AG04449 (cell line): Measurements from ENCODE around the gene STXBP1.

Experiments
- CTCF ChIA-PET: fragments of 350-600 bp; formaldehyde crosslinking; extraction: SDS; loops from one replicate; lab custom pipeline; 2021; ENCODE audit warnings: antibody characterized with exemption; lab: Yijun Ruan, JAX
- POLR2A ChIA-PET: fragments of 400-600, 350-600 bp; formaldehyde crosslinking; extraction: SDS; loops from one replicate; lab custom pipeline; 2020; ENCODE audit warnings: antibody characterized with exemption, inconsistent platforms; lab: Yijun Ruan, JAX
- DNase-seq: peaks from one replicate; pipeline ENCODE4 v3.0.0-alpha.2; 2010; ENCODE audit warnings: low read depth, low spot score
- H3K4me3 ChIP-seq: 2 replicates; pipeline ENCODE4 v1.5.1; 2011; ENCODE audit warnings: low read depth, mild to moderate bottlenecking, control low read depth, low read length
- TF ChIP-seq, protein P1 (sequence below): IDR thresholded peaks from one replicate; pipeline ENCODE4 v1.5.1; 2011; ENCODE audit warnings: mild to moderate bottlenecking, moderate library complexity, low read length, control low read depth, inconsistent platforms; ENCODE audit not compliant: insufficient read depth; ENCODE audit errors: missing control alignments

The STXBP1 gene

DNA sequence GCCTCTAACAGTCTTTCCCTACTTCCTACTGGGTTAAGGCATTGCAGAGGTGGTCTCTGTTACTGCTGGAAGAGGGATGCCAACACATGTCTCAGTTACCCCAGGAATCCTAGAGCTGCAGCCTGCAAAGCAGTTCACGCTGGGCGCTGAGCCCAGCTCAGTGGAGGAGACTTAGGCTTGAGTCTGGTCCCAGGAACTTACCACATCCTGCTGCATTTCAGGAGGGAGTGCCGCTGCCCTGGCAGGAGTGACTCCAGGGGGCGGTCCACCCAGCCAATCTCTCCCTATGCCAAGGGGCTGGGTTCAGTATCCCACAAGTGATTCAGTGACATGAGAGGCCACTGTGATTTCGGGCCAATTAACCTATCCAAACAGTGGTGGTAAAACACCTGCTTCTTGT is 111.4 kb downstream of the STXBP1 start:
- POLR2A ChIA-PET: interaction anchor here (0.7 to 1.0 kb wide), 3 partner anchors 11 to 272 kb away, joined by 3 read pairs; partner anchors contain the start of genes LRSAM1, RPL12 and TOR2A
- no peak overlapping the region for H3K4me3 ChIP-seq
- CTCF ChIA-PET: interaction anchor here (1.0 to 7.8 kb wide), 5 partner anchors 12 to 394 kb away, joined by 3 to 48 read pairs (median 4); partner anchors contain the start of genes STXBP1 and TOR2A
- DNase-seq: no peak
- TF ChIP-seq, protein P1, sequence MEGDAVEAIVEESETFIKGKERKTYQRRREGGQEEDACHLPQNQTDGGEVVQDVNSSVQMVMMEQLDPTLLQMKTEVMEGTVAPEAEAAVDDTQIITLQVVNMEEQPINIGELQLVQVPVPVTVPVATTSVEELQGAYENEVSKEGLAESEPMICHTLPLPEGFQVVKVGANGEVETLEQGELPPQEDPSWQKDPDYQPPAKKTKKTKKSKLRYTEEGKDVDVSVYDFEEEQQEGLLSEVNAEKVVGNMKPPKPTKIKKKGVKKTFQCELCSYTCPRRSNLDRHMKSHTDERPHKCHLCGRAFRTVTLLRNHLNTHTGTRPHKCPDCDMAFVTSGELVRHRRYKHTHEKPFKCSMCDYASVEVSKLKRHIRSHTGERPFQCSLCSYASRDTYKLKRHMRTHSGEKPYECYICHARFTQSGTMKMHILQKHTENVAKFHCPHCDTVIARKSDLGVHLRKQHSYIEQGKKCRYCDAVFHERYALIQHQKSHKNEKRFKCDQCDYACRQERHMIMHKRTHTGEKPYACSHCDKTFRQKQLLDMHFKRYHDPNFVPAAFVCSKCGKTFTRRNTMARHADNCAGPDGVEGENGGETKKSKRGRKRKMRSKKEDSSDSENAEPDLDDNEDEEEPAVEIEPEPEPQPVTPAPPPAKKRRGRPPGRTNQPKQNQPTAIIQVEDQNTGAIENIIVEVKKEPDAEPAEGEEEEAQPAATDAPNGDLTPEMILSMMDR: no peak

- POLR2A ChIA-PET: interaction anchor here (1.0 kb wide), 1 partner anchor 21 kb away, joined by 3 read pairs; no protein-coding TSS in a partner anchor
- DNase-seq: no peak
- no peak overlapping the region for H3K4me3 ChIP-seq
- CTCF ChIA-PET: interaction anchor here (1.0 to 7.8 kb wide), 5 partner anchors 11 to 394 kb away, joined by 3 to 48 read pairs (median 4); partner anchors contain the start of genes STXBP1 and TOR2A
- TF ChIP-seq, protein P1: no peak
These were observed 111.9 kb downstream of the STXBP1 start for GRCh38 chr9:127724012-127724411.

GRCh38 chr9:127726871-127727270 is 114.8 kb downstream of the STXBP1 start:
- CTCF ChIA-PET: interaction anchor here (1.2 to 7.8 kb wide), 2 partner anchors 8 to 58 kb away, joined by 4 to 48 read pairs; partner anchors contain the start of genes CDK9 and TOR2A
- DNase-seq: no peak
- H3K4me3 ChIP-seq: no peak overlapping the region
- POLR2A ChIA-PET: no interaction called here
- TF ChIP-seq, protein P1: no peak

DNA sequence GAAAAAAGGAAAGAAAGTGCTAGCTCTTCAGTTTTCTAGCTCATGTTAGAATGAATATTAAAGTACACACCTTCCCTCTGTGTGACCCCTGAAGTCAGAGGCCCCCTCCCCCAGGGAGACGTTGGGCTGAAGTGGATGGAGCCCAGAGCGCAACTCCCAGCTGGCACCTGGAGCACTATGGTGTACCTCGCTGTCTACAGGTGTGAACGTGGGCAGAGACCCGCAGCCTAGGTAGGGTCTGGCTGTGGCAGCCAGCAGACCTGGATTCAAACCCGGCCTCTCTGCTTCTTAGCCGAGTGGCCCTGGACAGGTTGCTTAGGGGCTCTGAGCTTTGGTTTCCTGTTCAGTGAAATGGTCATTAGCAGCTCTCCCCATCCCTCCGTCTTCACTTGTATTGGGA is 116.7 kb downstream of the STXBP1 start:
- TF ChIP-seq, protein P1: no peak
- ChIA-PET POLR2A (no interaction called here), CTCF (interaction anchor here (1.1 to 2.1 kb wide), 3 partner anchors 139 to 192 kb away, joined by 3 to 7 read pairs (median 5); no protein-coding TSS in a partner anchor)
- no peak for DNase-seq
- H3K4me3 ChIP-seq: no peak overlapping the region

- no peak overlapping the region for H3K4me3 ChIP-seq
- ChIA-PET POLR2A (no interaction called here), CTCF (interaction anchor here (0.7 to 2.8 kb wide), 5 partner anchors 10 to 144 kb away, joined by 3 to 9 read pairs (median 3); no protein-coding TSS in a partner anchor)
- DNase-seq: no peak
- TF ChIP-seq, protein P1: no peak
These were observed 117.6 kb downstream of the STXBP1 start for GRCh38 chr9:127729522-127730256.

GRCh38 chr9:127730262-127730661 is 118.2 kb downstream of the STXBP1 start:
- POLR2A ChIA-PET: interaction anchor here (0.6 kb wide), 1 partner anchor 19 kb away, joined by 3 read pairs; no protein-coding TSS in a partner anchor
- CTCF ChIA-PET: interaction anchor here (1.5 to 2.8 kb wide), 3 partner anchors 10 to 140 kb away, joined by 3 to 9 read pairs (median 7); no protein-coding TSS in a partner anchor
- no peak overlapping the region for H3K4me3 ChIP-seq
- TF ChIP-seq, protein P1: no peak
- no peak for DNase-seq
